ENCODE measurements around the gene ADAD2.

The ADAD2 gene

DNA sequence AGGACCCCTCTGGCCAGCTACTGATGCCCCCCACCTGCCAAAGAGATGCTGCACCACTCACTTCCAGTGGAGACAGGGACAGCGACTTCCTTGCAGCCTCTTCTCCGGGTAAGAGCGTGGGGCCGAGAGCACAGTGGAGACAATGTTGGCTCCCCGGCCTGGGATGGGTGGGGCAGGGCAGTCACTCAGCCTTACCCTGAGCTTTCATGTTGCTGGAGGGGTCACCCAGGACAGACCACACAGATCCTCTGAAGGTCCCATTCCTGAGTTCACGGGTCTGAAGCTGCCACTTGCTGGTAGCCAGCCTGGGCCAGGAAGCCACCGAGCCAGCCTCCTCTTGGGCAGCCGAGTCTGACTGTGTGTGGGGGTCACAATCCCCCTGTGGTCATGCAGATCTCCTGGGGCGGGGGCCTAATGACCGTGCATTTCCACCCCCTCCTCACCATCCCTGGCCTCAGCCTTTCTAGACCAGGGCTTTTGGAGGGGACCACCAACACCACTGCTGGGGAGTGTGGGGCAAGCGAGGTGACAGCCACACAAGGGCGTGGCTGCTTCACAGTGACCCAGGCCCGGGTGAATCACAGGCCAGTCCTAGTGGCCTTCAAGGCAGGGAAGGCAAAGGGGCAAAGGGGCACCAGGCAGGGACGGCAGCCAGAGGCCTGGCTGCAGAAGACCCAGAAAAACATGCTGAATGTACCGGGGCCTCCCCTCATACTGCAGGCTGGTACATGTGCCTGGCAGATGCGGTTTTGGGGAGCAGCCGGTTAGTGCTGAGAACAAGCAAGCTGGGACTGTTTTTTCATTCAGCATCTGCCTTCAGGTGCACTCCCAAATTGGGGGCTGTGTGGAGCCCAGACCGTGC is 14.5 kb upstream of the ADAD2 start:
- TF ChIP-seq POLR2AphosphoS5 (IDR thresholded peaks at IDR 0.05; ENCODE audit: low read depth, low read length) = no peak
- no peak for TF ChIP-seq SIN3A (IDR thresholded peaks at IDR 0.05; ENCODE audit: borderline replicate concordance, insufficient read depth, low read length)
- no peak for TF ChIP-seq TAF1 (IDR thresholded peaks at IDR 0.05; ENCODE audit: borderline replicate concordance, insufficient read depth, low read length)
- no peak for TF ChIP-seq REST (IDR thresholded peaks at IDR 0.05; ENCODE audit: insufficient read depth in 1 of 2, low read depth in 2 of 2, low read length in 2 of 2)

- TF ChIP-seq SIN3A (IDR thresholded peaks at IDR 0.05; ENCODE audit: borderline replicate concordance, insufficient read depth, low read length) = no peak
- no peak for TF ChIP-seq POLR2AphosphoS5 (IDR thresholded peaks at IDR 0.05; ENCODE audit: low read depth, low read length)
- TF ChIP-seq REST (IDR thresholded peaks at IDR 0.05; ENCODE audit: insufficient read depth in 1 of 2, low read depth in 2 of 2, low read length in 2 of 2) = no peak
Measured at GRCh38 chr16:84177741-84178073, 13.2 kb upstream of the ADAD2 start.

GRCh38 chr16:84178146-84178765 is 12.7 kb upstream of the ADAD2 start:
- TF ChIP-seq REST (IDR thresholded peaks at IDR 0.05; ENCODE audit: insufficient read depth in 1 of 2, low read depth in 2 of 2, low read length in 2 of 2) (0 out of 4 replicates have a peak, but pooled peaks of 1 of the 2 experiments have one; percentile 36), FOXP2 (optimal IDR thresholded peaks at IDR 0.05; ENCODE audit: borderline replicate concordance, extremely low read depth, extremely low read length, insufficient read depth) (no peak), SIN3A (IDR thresholded peaks at IDR 0.05; ENCODE audit: borderline replicate concordance, insufficient read depth, low read length) (no peak)

DNA sequence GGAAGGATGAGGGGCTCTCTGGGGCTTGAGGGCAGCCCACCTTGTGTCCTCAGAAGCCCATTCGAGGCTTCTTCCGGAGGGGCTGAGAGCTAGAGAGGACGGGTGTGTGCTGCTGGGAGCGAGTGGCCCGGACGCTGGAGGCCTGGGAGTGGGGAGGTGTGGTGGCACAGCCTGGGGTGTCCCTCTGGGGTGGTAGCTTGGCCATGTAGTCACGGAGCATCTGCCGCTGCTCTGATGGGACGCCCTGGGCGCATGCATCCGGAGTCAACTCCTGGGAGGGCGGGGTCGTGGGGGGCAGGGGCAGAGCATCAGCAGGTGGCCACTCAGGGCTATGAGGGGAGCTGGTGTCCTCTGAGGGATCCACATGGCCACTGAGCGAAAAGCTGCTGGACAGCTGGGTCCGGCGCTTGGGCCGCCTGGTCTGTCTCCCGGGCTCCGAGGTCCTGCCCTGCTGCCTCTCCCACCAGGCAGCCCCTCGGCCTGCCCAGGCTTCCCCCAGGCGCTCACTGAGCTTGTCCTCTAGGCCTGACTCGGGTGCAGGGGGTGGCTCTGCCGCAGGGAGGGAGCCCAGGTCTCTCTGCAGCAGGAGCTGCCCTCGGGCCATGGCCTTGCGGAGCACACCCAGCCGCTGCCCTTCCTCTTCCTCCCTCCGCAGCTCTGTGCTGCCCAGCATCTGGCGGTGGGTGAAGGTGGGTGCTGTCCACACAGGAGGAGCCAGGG is 11.9 kb upstream of the ADAD2 start:
- TF ChIP-seq SIN3A (IDR thresholded peaks at IDR 0.05; ENCODE audit: borderline replicate concordance, insufficient read depth, low read length) (no peak), FOXP2 (optimal IDR thresholded peaks at IDR 0.05; ENCODE audit: borderline replicate concordance, extremely low read depth, extremely low read length, insufficient read depth) (no peak), POLR2AphosphoS5 (IDR thresholded peaks at IDR 0.05; ENCODE audit: low read depth, low read length) (no peak), REST (IDR thresholded peaks at IDR 0.05; ENCODE audit: insufficient read depth in 1 of 2, low read depth in 2 of 2, low read length in 2 of 2) (no peak), TAF1 (IDR thresholded peaks at IDR 0.05; ENCODE audit: borderline replicate concordance, insufficient read depth, low read length) (no peak)

Data from PFSK-1 (cell line).